HG02943 (cell line): ENCODE results near the gene AHNAK2.

Experiments used
- ATAC-seq: cut with Tn5 transposase; IDR thresholded peaks from one replicate; pipeline ENCODE4 v1.9.1; 2021; ENCODE audit warnings: mild to moderate bottlenecking, low read depth, moderate library complexity; ENCODE audit not compliant: unreplicated experiment

The AHNAK2 gene

GRCh38 chr14:105012171-105012985, 34.2 kb upstream of the AHNAK2 start:
- no peak for ATAC-seq

GRCh38 chr14:105011312-105011990, 33.3 kb upstream of the AHNAK2 start:
- ATAC-seq, result no peak

GRCh38 chr14:105010891-105011291, 32.7 kb upstream of the AHNAK2 start:
- ATAC-seq, result no peak

DNA sequence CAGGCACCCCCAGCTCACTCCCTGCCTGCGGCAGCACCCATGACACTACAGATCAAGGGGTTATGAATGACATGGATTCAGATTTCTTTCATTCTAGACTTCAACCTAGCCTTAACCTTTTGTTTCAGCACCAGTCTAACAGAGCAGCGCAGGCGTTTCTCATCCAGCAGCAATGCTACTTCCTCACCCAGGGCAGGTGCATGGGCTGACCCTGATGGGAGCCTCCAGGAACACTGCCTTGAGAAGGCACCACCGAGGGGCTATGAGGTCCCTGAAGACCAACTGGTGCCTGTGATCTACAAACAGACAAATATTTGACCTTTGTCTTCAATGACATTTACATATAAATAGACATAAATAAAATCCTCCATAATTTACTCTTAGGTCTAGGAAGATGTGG, 31.9 kb upstream of the AHNAK2 start:
- no peak for ATAC-seq

DNA sequence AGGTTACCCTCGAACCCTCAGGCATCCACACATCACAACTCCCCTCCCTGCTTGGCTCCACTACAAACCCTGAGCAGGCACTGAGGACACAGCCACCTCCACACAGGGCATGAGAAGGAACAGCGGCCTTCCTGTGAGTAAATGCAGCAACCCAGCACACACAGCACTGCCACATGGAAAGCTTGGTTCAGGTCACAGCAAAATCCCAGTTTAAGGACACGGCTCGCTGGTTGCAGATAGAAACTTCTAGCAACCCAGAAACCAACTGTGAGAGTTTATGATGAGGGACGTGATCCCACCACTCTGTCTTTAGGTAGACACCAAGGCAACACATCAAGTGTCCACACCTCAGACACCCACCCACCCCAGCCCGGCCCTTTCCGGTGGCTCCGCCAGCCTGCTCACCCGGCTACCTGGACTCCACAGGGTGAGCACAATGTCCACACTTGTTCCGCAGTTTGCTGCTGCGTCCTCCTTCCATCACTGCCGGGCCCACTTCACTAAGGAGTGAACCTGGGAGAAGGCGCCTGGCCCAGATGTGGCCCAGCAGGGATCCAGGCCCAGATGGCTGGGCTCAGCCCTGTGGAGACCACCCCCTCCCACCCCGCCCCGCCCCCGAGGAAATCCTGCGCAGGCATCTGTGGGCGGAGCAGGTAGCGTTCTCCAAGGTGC, 29.6 kb upstream of the AHNAK2 start:
- no peak for ATAC-seq

DNA sequence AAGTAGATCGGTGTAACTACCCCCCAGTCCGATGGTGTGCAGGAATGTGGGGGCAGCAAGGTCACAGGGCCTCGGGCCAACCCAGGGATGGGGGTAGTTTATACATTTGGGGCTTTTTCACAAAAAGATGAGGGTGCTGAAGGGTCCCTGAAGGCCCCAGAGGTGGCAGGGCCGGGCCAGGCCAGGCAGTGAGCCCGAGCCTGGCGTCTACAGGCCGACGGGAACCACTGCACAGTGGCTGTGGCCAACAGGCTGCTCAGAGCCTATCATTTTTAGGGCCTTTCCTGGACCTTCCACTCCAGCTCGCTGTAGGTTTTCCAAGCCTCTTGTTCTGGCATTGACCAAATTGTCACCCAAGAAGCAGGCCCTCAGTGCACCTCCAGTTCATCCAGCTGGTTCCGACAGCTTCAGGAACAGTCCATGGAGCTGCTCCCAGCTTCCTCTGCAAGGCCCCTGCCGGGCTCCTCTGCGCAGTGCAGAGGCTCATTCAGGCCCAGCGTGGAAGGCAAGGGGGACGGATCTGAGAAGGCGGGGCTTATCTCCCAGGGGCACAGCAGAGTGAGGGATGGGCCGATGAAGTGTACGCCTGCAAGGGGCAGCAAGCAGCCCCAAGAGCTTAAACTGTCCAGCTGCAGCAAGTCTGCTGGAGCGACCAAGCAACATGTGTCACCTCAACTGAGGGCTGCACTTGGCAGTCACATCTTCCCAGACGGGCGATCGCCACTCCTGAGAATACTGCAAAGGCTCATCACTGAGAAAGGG, 28.8 kb upstream of the AHNAK2 start:
- no peak for ATAC-seq

GRCh38 chr14:105005929-105006830, 28.0 kb upstream of the AHNAK2 start:
- no peak for ATAC-seq

DNA sequence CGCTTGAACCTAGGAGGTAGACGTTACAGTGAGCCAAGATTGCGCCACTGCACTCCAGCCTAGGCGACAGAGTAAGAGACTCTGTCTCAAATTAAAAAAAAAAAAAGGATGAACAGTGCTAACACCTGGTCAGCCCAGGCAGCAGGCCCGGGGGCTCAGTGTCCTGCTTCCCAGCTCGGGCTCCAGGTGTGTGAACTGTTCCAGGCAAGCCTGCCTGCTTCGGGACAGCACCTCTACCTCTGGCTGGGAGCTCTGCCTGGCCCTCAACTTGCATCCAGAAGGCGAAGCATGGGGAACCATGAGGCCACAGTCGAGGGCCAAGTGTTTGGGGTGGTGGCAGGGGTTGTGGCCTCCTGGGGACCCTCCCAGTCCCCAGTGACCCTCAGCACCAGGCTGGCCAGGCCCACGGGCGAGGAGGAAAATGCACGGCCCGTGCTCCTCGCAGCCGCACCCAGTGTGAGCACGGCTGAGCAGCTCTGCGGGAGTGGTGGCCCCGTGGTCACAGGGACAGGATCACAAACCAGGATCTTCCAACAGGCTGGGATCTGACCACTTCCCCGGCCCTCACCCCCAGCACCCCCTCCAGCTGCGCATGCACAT, 27.3 kb upstream of the AHNAK2 start:
- no peak for ATAC-seq

DNA sequence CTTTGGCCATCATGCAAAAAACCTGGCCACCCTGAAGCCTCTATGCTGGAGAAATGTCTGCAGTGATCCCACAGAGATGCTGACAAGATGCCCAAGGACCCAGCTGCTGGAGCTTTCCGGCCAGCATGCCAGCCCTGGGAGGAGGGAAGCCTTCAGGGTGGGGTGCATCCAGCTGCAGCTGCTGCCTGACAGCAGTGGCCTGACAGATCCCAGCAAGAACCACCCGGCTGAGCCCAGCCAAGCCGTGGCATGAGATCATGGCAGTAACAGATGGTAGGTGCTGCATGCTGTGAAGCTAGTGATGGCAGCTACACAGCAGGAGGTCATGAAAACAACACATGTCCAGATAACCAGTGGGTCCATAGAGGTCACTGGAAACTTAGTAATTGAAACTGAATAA, 21.2 kb upstream of the AHNAK2 start:
- ATAC-seq, result no peak

DNA sequence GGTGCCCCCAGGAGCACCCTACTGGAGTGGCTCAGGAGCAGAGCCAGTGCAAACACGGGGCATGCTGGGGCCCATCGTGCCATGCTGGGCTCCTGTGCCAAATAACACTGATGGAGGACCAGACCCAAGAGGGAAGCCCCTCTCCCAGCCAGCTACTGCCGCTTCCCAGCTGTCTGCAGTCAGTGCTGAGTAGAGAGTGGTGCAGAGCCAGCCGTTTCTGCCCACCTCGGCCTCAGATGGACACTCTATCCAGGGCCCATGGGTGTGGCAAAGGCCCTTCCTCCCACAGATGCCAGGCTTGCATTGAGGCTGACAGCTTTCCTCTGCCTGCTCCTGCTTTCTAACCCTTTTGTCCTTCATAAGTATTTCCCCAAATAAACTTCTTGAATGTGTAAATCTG, 20.6 kb upstream of the AHNAK2 start:
- ATAC-seq, result no peak

GRCh38 chr14:104996483-104996882, 18.3 kb upstream of the AHNAK2 start:
- ATAC-seq, result no peak

GRCh38 chr14:104996032-104996431, 17.9 kb upstream of the AHNAK2 start:
- no peak for ATAC-seq

- ATAC-seq, result no peak
Observed at GRCh38 chr14:104994978-104995377, 16.8 kb upstream of the AHNAK2 start.

GRCh38 chr14:104993808-104994591, 15.8 kb upstream of the AHNAK2 start:
- no peak for ATAC-seq

DNA sequence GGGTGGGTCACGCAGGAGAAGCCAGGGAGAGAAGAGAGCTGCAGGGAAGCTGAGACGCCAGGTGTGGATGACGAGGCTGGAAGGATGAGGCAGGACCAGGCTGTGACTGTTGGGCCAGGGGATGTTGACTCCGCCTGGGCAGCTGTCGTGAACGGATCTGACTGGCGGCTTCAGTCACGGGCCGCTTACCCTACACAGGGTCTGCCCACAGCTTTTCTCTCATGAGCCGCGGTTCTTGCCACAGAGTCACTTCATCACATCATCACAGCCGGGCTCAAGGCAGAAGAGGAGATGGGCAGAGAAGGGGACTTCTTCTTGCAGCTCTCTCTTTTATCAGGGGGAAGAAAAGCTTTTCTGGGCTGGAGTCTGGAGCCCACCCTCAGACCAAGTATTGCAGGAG, 15.1 kb upstream of the AHNAK2 start:
- ATAC-seq, result no peak

- no peak for ATAC-seq
Observed at GRCh38 chr14:104992501-104992900, 14.3 kb upstream of the AHNAK2 start.

GRCh38 chr14:104991896-104992230, 13.7 kb upstream of the AHNAK2 start:
- ATAC-seq, result no peak

GRCh38 chr14:104989951-104990303, 11.8 kb upstream of the AHNAK2 start:
- ATAC-seq, result no peak
